ENCODE measurements around the gene PROC. TPM values are rescaled to one million over a fixed set of nuclear protein-coding genes. Genes with fewer than 3 reads are reported as not detected.

PROC gene
- polyA plus RNA-seq, 3 donors, result 3.2 to 6.5 (median 3.6) TPM

GRCh38 chr2:127410871-127411652 lies 7.2 kb upstream of the PROC start:
- DNase-seq (ENCODE audit: extremely low read depth in 1 of 11, low read depth in 9 of 11, low spot score in 4 of 11), result peak in 1 of 11 donors; percentile 53

GRCh38 chr2:127411653-127412369 lies 6.4 kb upstream of the PROC start:
- no peak for DNase-seq (ENCODE audit: extremely low read depth in 1 of 11, low read depth in 9 of 11, low spot score in 4 of 11)

DNA sequence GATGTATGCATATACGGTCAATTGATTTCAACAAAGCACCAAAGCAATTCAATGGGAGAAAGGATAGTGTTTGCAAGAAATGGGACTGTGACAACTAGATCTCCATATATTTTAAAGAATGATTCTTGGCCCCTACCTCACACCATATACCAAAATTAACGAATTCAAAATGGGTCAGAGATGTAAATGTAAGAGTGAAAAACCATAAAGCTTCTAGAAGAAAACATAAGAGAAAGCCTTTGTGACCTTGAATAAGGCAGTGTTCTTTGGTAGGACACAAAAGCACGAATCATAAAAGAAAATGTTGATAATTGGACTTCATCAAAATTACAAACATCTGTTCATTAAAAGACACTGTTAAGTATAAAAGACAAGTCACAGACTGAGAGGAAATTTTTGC lies 5.0 kb upstream of the PROC start:
- DNase-seq (ENCODE audit: extremely low read depth in 1 of 11, low read depth in 9 of 11, low spot score in 4 of 11), result no peak

GRCh38 chr2:127413782-127414637 lies 4.2 kb upstream of the PROC start:
- DNase-seq (ENCODE audit: extremely low read depth in 1 of 11, low read depth in 9 of 11, low spot score in 4 of 11), result no peak

DNA sequence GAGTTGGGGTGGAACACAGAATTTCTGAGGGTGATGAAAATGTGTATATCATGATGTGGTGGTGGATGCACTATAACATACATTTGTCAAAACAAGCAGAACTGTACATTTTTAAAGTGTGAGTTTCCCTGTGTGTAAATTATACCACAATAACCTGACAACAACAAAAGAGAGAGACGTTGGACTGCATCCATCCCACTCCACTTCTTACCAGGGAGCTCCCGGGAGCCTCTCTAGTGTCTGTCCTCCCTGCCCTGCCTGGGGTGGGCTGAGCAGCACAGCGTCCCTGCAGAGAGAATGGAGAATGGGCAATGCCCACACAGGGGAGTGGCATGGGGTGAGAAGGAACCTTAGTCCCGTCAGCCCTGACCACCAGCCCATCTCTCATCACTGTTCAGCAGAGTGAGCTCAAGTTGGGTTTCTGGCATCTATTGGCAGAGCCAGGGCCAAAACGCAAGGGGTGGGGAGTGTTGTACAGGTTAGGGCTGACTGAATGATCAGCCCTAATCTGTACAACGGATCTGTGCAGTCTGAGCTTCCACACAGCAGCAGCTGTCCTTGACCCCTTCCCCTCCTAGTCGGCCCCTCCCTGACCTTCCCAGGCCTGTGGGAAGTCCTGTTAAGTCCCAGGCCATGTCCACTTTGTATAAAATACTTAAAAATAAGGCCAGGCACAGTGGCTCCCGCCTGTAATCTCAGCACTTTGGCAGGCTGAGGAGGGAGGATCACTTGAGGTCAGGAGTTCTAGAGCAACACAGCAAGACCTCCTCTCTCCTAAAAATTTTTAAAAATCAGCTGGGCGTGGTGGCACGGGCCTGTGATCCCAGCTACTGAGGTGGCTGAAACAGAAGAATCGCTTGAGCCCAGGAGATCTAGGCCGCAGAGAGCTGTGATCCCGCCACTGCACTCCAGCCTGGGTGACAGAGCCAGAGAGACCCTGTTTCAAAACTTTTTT lies 3.3 kb upstream of the PROC start:
- DNase-seq (ENCODE audit: extremely low read depth in 1 of 11, low read depth in 9 of 11, low spot score in 4 of 11), result no peak

GRCh38 chr2:127415593-127416505 lies 2.4 kb upstream of the PROC start:
- peak in 4 of 11 donors; percentile 41 to 68 (median 60) for DNase-seq (ENCODE audit: extremely low read depth in 1 of 11, low read depth in 9 of 11, low spot score in 4 of 11)

- DNase-seq (ENCODE audit: extremely low read depth in 1 of 11, low read depth in 9 of 11, low spot score in 4 of 11), result no peak
Measured at GRCh38 chr2:127416506-127417001, 1.7 kb upstream of the PROC start.

DNA sequence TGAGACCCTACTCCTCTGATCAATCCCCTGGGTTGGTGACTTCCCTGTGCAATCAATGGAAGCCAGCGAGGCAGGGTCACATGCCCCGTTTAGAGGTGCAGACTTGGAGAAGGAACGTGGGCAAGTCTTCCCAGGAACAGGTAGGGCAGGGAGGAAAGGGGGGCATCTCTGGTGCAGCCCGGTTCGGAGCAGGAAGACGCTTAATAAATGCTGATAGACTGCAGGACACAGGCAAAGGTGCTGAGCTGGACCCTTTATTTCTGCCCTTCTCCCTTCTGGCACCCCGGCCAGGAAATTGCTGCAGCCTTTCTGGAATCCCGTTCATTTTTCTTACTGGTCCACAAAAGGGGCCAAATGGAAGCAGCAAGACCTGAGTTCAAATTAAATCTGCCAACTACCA lies 821 bp upstream of the PROC start:
- no peak for DNase-seq (ENCODE audit: extremely low read depth in 1 of 11, low read depth in 9 of 11, low spot score in 4 of 11)

GRCh38 chr2:127419112-127419430 lies 844 bp downstream of the PROC start:
- DNase-seq (ENCODE audit: extremely low read depth in 1 of 11, low read depth in 9 of 11, low spot score in 4 of 11), result no peak

DNA sequence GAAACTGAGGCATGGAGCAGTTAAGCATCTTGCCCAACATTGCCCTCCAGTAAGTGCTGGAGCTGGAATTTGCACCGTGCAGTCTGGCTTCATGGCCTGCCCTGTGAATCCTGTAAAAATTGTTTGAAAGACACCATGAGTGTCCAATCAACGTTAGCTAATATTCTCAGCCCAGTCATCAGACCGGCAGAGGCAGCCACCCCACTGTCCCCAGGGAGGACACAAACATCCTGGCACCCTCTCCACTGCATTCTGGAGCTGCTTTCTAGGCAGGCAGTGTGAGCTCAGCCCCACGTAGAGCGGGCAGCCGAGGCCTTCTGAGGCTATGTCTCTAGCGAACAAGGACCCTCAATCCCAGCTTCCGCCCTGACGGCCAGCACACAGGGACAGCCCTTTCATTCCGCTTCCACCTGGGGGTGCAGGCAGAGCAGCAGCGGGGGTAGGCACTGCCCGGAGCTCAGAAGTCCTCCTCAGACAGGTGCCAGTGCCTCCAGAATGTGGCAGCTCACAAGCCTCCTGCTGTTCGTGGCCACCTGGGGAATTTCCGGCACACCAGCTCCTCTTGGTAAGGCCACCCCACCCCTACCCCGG lies 1.3 kb downstream of the PROC start:
- no peak for DNase-seq (ENCODE audit: extremely low read depth in 1 of 11, low read depth in 9 of 11, low spot score in 4 of 11)

- no peak for DNase-seq (ENCODE audit: extremely low read depth in 1 of 11, low read depth in 9 of 11, low spot score in 4 of 11)
Measured at GRCh38 chr2:127420039-127420864, 2.0 kb downstream of the PROC start.

DNA sequence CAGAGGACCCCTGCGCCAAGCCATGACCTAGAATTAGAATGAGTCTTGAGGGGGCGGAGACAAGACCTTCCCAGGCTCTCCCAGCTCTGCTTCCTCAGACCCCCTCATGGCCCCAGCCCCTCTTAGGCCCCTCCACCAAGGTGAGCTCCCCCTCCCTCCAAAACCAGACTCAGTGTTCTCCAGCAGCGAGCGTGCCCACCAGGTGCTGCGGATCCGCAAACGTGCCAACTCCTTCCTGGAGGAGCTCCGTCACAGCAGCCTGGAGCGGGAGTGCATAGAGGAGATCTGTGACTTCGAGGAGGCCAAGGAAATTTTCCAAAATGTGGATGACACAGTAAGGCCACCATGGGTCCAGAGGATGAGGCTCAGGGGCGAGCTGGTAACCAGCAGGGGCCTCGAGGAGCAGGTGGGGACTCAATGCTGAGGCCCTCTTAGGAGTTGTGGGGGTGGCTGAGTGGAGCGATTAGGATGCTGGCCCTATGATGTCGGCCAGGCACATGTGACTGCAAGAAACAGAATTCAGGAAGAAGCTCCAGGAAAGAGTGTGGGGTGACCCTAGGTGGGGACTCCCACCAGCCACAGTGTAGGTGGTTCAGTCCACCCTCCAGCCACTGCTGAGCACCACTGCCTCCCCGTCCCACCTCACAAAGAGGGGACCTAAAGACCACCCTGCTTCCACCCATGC lies 3.0 kb downstream of the PROC start:
- DNase-seq (ENCODE audit: extremely low read depth in 1 of 11, low read depth in 9 of 11, low spot score in 4 of 11), result no peak

DNA sequence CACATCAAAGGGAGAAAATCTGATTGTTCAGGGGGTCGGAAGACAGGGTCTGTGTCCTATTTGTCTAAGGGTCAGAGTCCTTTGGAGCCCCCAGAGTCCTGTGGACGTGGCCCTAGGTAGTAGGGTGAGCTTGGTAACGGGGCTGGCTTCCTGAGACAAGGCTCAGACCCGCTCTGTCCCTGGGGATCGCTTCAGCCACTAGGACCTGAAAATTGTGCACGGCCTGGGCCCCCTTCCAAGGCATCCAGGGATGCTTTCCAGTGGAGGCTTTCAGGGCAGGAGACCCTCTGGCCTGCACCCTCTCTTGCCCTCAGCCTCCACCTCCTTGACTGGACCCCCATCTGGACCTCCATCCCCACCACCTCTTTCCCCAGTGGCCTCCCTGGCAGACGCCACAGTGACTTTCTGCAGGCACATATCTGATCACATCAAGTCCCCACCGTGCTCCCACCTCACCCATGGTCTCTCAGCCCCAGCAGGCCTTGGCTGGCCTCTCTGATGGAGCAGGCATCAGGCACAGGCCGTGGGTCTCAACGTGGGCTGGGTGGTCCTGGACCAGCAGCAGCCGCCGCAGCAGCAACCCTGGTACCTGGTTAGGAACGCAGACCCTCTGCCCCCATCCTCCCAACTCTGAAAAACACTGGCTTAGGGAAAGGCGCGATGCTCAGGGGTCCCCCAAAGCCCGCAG lies 3.8 kb downstream of the PROC start:
- DNase-seq (ENCODE audit: extremely low read depth in 1 of 11, low read depth in 9 of 11, low spot score in 4 of 11), result no peak

DNA sequence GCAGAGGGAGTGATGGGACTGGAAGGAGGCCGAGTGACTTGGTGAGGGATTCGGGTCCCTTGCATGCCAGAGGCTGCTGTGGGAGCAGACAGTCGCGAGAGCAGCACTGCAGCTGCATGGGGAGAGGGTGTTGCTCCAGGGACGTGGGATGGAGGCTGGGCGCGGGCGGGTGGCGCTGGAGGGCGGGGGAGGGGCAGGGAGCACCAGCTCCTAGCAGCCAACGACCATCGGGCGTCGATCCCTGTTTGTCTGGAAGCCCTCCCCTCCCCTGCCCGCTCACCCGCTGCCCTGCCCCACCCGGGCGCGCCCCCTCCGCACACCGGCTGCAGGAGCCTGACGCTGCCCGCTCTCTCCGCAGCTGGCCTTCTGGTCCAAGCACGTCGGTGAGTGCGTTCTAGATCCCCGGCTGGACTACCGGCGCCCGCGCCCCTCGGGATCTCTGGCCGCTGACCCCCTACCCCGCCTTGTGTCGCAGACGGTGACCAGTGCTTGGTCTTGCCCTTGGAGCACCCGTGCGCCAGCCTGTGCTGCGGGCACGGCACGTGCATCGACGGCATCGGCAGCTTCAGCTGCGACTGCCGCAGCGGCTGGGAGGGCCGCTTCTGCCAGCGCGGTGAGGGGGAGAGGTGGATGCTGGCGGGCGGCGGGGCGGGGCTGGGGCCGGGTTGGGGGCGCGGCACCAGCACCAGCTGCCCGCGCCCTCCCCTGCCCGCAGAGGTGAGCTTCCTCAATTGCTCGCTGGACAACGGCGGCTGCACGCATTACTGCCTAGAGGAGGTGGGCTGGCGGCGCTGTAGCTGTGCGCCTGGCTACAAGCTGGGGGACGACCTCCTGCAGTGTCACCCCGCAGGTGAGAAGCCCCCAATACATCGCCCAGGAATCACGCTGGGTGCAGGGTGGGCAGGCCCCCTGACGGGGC lies 4.6 kb downstream of the PROC start:
- no peak for DNase-seq (ENCODE audit: extremely low read depth in 1 of 11, low read depth in 9 of 11, low spot score in 4 of 11)
